Endothelial cell of umbilical vein (primary cell): ENCODE data around the gene GPR153. TPM values are rescaled to one million over a fixed set of nuclear protein-coding genes. Genes with fewer than 3 reads are reported as not detected.
A peak's percentile ranks its signal among the peaks of the same experiment; 100 is the strongest.

Experiments
- BruUV-seq: library from RNA; stranded (reverse); fragments of 400-500 nt; replicated peaks from 2 replicates; lab custom pipeline; 2021; lab: Mats Ljungman, UMichigan
- CTCF ChIA-PET: fragments of 300-600, 350-600 bp; sonication (Branson Sonifier 250); formaldehyde crosslinking; loops from one replicate; lab custom pipeline; 2021; ENCODE audit warnings: antibody characterized with exemption, inconsistent platforms; lab: Charles Lee
- POLR2A ChIA-PET: fragments of 300-600, 350-600 bp; sonication (Branson Sonifier 250); formaldehyde crosslinking; loops from one replicate; lab custom pipeline; 2021; ENCODE audit warnings: antibody characterized with exemption, inconsistent platforms; lab: Charles Lee
- DNase-seq: peaks from one replicate; pipeline ENCODE4 v3.0.0-alpha.2; 2011; ENCODE audit warnings: low read depth, low spot score
- FAIRE-seq: peaks from 2 replicates; lab custom pipeline; 2011; peaks lifted over from hg19 to GRCh38; lab: Jason Lieb, UNC
- H2AFZ ChIP-seq: 2 replicates; pipeline ENCODE4 v1.6.0; 2012; ENCODE audit warnings: low read depth, low read length, control low read depth, inconsistent platforms
- H3K27ac ChIP-seq: 2 replicates; pipeline ENCODE4 v1.5.1; 2011; ENCODE audit warnings: low read depth, mild to moderate bottlenecking, control low read depth, low read length, moderate library complexity; ENCODE audit not compliant: insufficient read depth
- H3K27me3 ChIP-seq, 2 experiments: 2 replicates each; pipeline versions ENCODE4 v1.6.0 to v1.6.1; 2011; ENCODE audit warnings: low read length in 2 of 2, mixed read lengths in 1 of 2; ENCODE audit not compliant: control insufficient read depth in 2 of 2, insufficient read depth in 2 of 2
- H3K36me3 ChIP-seq, 2 experiments: 2 replicates in 1 of 2; 3 replicates in 1 of 2; pipeline ENCODE4 v1.5.1; 2011; ENCODE audit warnings: low read length in 2 of 2, mild to moderate bottlenecking in 1 of 2, moderate library complexity in 1 of 2; ENCODE audit not compliant: control insufficient read depth in 2 of 2, insufficient read depth in 2 of 2; ENCODE audit errors: extremely low read depth in 1 of 2
- H3K4me1 ChIP-seq: 3 replicates; pipeline ENCODE4 v1.5.1; 2011; ENCODE audit warnings: mild to moderate bottlenecking, low read length; ENCODE audit not compliant: control insufficient read depth, insufficient read depth; ENCODE audit errors: extremely low read depth
- H3K4me2 ChIP-seq: 2 replicates; pipeline ENCODE4 v1.6.1; 2011; ENCODE audit warnings: low read length, control low read depth, mixed read lengths; ENCODE audit not compliant: insufficient read depth
- H3K4me3 ChIP-seq, 3 experiments: fragments of 200-600 bp in 1 of 3; sonication (generic), shearing (Covaris generic) in 1 of 3; replicated peaks in 1 of 3; 2 replicates each; pipeline ENCODE4 v1.5.1; 2011 to 2016; ENCODE audit warnings: control low read depth in 3 of 3, low read length in 3 of 3, mild to moderate bottlenecking in 2 of 3, inconsistent platforms in 1 of 3, low read depth in 1 of 3, moderate library complexity in 1 of 3; ENCODE audit not compliant: insufficient read depth in 1 of 3
- H3K79me2 ChIP-seq: 2 replicates; pipeline ENCODE4 v1.6.0; 2012; ENCODE audit warnings: low read length, inconsistent platforms; ENCODE audit not compliant: control insufficient read depth, insufficient read depth
- H3K9ac ChIP-seq: replicated peaks from 2 replicates; pipeline ENCODE3; 2011; ENCODE audit warnings: low read length, control low read depth; ENCODE audit not compliant: insufficient read depth; ENCODE audit errors: extremely low read depth
- H3K9me1 ChIP-seq: replicated peaks from 3 replicates; pipeline ENCODE4 v1.6.0; 2011; ENCODE audit warnings: mild to moderate bottlenecking, low read length; ENCODE audit not compliant: control insufficient read depth, insufficient read depth; ENCODE audit errors: extremely low read depth
- H3K9me3 ChIP-seq: replicated peaks from 2 replicates; pipeline ENCODE4 v1.5.1; 2012; ENCODE audit warnings: low read length, inconsistent platforms; ENCODE audit not compliant: control insufficient read depth, insufficient read depth
- H4K20me1 ChIP-seq: replicated peaks from 2 replicates; pipeline ENCODE3; 2011; ENCODE audit warnings: mild to moderate bottlenecking, low read length; ENCODE audit not compliant: control insufficient read depth, insufficient read depth; ENCODE audit errors: extremely low read depth
- CTCF ChIP-seq, 2 donors: IDR thresholded peaks; 1 replicate in 1 of 2; 2 replicates in 1 of 2; pipeline ENCODE4 v1.5.1; 2011; ENCODE audit warnings: low read length in 2 of 2, mild to moderate bottlenecking in 2 of 2, moderate library complexity in 2 of 2, control low read depth in 1 of 2, inconsistent platforms in 1 of 2, low read depth in 1 of 2; ENCODE audit not compliant: insufficient read depth in 1 of 2; ENCODE audit errors: extremely low read depth in 1 of 2
- GATA2 ChIP-seq: IDR thresholded peaks from 2 replicates; pipeline ENCODE4 v1.7.0; 2011; ENCODE audit warnings: low read depth, mild to moderate bottlenecking, moderate library complexity, mixed read lengths, low read length; ENCODE audit not compliant: insufficient read length, insufficient read depth
- JUN ChIP-seq: IDR thresholded peaks from 2 replicates; pipeline ENCODE4 v1.6.1; 2011; ENCODE audit warnings: borderline replicate concordance, low read depth; ENCODE audit not compliant: insufficient read length, insufficient read depth
- MYC ChIP-seq: IDR thresholded peaks from one replicate; pipeline ENCODE4 v1.6.1; 2011; ENCODE audit warnings: mild to moderate bottlenecking, low read depth, low read length
- POLR2AphosphoS5 ChIP-seq: IDR thresholded peaks from 2 replicates; pipeline ENCODE4 v1.6.1; 2012; ENCODE audit warnings: low read depth, mild to moderate bottlenecking, control low read depth, low read length, moderate library complexity; ENCODE audit not compliant: insufficient read depth
- dilution Hi-C: fragments of 300-500 bp; cut with MboI; formaldehyde crosslinking; loops from one replicate; pipeline ENCODE4 v1.15.0; 2019; ENCODE audit warnings: low sequenced_read_pairs; ENCODE audit not compliant: extremely low pct_ligation_motif_present
- intact Hi-C: fragments of 100-400 bp; cut with micrococcal nuclease; formaldehyde crosslinking; loops from one replicate; pipeline ENCODE4 v1.10.0; 2022
- polyA plus RNA-seq, 4 experiments: library from polyadenylated mRNA; depleted of rRNA in 3 of 4; stranded (reverse) in 3 of 4; unstranded in 1 of 4; fragments of >200 nt; gene quantifications; 2 replicates each; pipeline versions ENCODE4 v1.2.1 to v1.2.3, GENCODE V29; 2011 to 2012; ENCODE audit warnings: missing spikeins in 1 of 4
- total RNA-seq: library from RNA; stranded (reverse); gene quantifications from 2 replicates; pipeline ENCODE4 v1.2.3, GENCODE V29; 2021
- TF ChIP-seq, protein P1 (sequence below): IDR thresholded peaks from 2 replicates; pipeline ENCODE4 v1.6.1; 2011; ENCODE audit not compliant: insufficient read depth, insufficient read length

Gene GPR153
- total and polyA plus RNA-seq, 2 donors (not counting 3 experiments of a cell fraction or from before 2014, with no cell fraction given), result 3.1 to 3.9 TPM

GRCh38 chr1:6222636-6223035 lies 38.3 kb downstream of the GPR153 start:
- POLR2A ChIA-PET, result no interaction called here
- Histone ChIP-seq H3K9me1 (no peaks in the 10 kb centered on the region), H3K4me3 (no peak overlapping the region), H3K9ac (no peak overlapping the region), H3K9me3 (no peaks in the 10 kb centered on the region), H3K79me2 (peaks cover 6% of the 10 kb centered on the region), H2AFZ (no peak overlapping the region), H3K4me1 (no peaks in the 10 kb centered on the region), H3K36me3 (peaks cover 8 to 18% of the 10 kb centered on the region in 2 experiments), H3K27ac (no peak overlapping the region), H3K27me3 (no peaks in the 10 kb centered on the region), H4K20me1 (no peaks in the 10 kb centered on the region), H3K4me2 (no peak overlapping the region)
- dilution Hi-C loops (no loop called here), intact Hi-C loops (no loop called here)
- peak; percentile 54 for FAIRE-seq
- no peak for DNase-seq
- no TSS peak for BruUV-seq
- TF ChIP-seq CTCF (IDR thresholded peaks at IDR 0.05; ENCODE audit: extremely low read depth in 1 of 2, insufficient read depth in 1 of 2, low read depth in 1 of 2, low read length in 2 of 2) (no peak), MYC (no peak), JUN (no peak)
- CTCF ChIA-PET, result interaction anchor here (1.7 to 5.3 kb wide), 2 partner anchors 16 to 18 kb away, joined by 4 to 17 read pairs; no protein-coding TSS in a partner anchor

- Histone ChIP-seq H3K9ac (no peak overlapping the region), H3K9me1 (no peaks in the 10 kb centered on the region), H3K4me3 (no peak overlapping the region), H3K9me3 (no peaks in the 10 kb centered on the region), H3K79me2 (peaks cover 1% of the 10 kb centered on the region), H3K36me3 (peaks cover 6 to 18% of the 10 kb centered on the region in 2 experiments), H2AFZ (no peak overlapping the region), H3K27ac (no peak overlapping the region), H3K4me2 (no peak overlapping the region), H3K27me3 (no peaks in the 10 kb centered on the region), H4K20me1 (no peaks in the 10 kb centered on the region), H3K4me1 (no peaks in the 10 kb centered on the region)
- dilution Hi-C loops (no loop called here), intact Hi-C loops (no loop called here)
- no TSS peak for BruUV-seq
- ChIA-PET POLR2A (no interaction called here), CTCF (interaction anchor here (1.7 to 5.3 kb wide), 2 partner anchors 15 to 16 kb away, joined by 4 to 17 read pairs; no protein-coding TSS in a partner anchor)
- DNase-seq, result no peak
- FAIRE-seq, result no peak
- TF ChIP-seq, protein P1, sequence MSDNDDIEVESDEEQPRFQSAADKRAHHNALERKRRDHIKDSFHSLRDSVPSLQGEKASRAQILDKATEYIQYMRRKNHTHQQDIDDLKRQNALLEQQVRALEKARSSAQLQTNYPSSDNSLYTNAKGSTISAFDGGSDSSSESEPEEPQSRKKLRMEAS, result no peak
- TF ChIP-seq GATA2 (no peak), POLR2AphosphoS5 (no peak), CTCF (IDR thresholded peaks at IDR 0.05; ENCODE audit: extremely low read depth in 1 of 2, insufficient read depth in 1 of 2, low read depth in 1 of 2, low read length in 2 of 2) (no peak)
Observed at GRCh38 chr1:6221210-6221784, 39.6 kb downstream of the GPR153 start.
